GM21619 (cell line): ENCODE data around the gene DCAF5.

Experiments used
- ATAC-seq: cut with Tn5 transposase; IDR thresholded peaks from one replicate; pipeline ENCODE4 v1.9.1; 2021; ENCODE audit not compliant: unreplicated experiment

DCAF5 gene

GRCh38 chr14:69141550-69141949 is 11.4 kb downstream of the DCAF5 start:
- ATAC-seq = no peak

GRCh38 chr14:69139743-69140142 is 13.2 kb downstream of the DCAF5 start:
- ATAC-seq = no peak

GRCh38 chr14:69137843-69138535 is 14.9 kb downstream of the DCAF5 start:
- ATAC-seq = no peak

GRCh38 chr14:69137416-69137815 is 15.5 kb downstream of the DCAF5 start:
- no peak for ATAC-seq

- no peak for ATAC-seq
Observed at GRCh38 chr14:69135133-69135532, 17.8 kb downstream of the DCAF5 start.

GRCh38 chr14:69133206-69134125 is 19.5 kb downstream of the DCAF5 start:
- ATAC-seq = no peak

- ATAC-seq = no peak
Observed at GRCh38 chr14:69132513-69133181, 20.3 kb downstream of the DCAF5 start.

GRCh38 chr14:69131176-69131575 is 21.7 kb downstream of the DCAF5 start:
- no peak for ATAC-seq

- ATAC-seq = peak; percentile 60
Observed at GRCh38 chr14:69129264-69129880, 23.5 kb downstream of the DCAF5 start.

- no peak for ATAC-seq
Observed at GRCh38 chr14:69118305-69118704, 34.6 kb downstream of the DCAF5 start.

- ATAC-seq = no peak
Observed at GRCh38 chr14:69117020-69117767, 35.7 kb downstream of the DCAF5 start.

GRCh38 chr14:69115407-69116185 is 37.3 kb downstream of the DCAF5 start:
- ATAC-seq = no peak

GRCh38 chr14:69114763-69115162 is 38.2 kb downstream of the DCAF5 start:
- ATAC-seq = no peak

- no peak for ATAC-seq
Observed at GRCh38 chr14:69108358-69108757, 44.6 kb downstream of the DCAF5 start.

GRCh38 chr14:69107407-69108003 is 45.4 kb downstream of the DCAF5 start:
- ATAC-seq = no peak

GRCh38 chr14:69106451-69106850 is 46.5 kb downstream of the DCAF5 start:
- no peak for ATAC-seq

GRCh38 chr14:69105326-69105725 is 47.6 kb downstream of the DCAF5 start:
- no peak for ATAC-seq

GRCh38 chr14:69101331-69101826 is 51.5 kb downstream of the DCAF5 start:
- no peak for ATAC-seq

GRCh38 chr14:69097974-69098373 is 54.9 kb downstream of the DCAF5 start:
- ATAC-seq = no peak
